Activated CD8-positive, alpha-beta T cell treated with anti-CD3 and anti-CD28 coated beads for 36 hours (primary cell): ENCODE data around the gene DEFB112. TPM values are rescaled to one million over a fixed set of nuclear protein-coding genes. Genes with fewer than 3 reads are reported as not detected.

Experiments used
- ATAC-seq: fragments of 200-7000 bp; cut with Tn5 transposase; one replicate; pipeline ENCODE4 v1.10.0; 2021; ENCODE audit warnings: mild to moderate bottlenecking, moderate library complexity
- CTCF ChIA-PET: fragments of 350-600 bp; sonication (Branson Sonifier 250); formaldehyde crosslinking; loops from one replicate; lab custom pipeline; 2021; ENCODE audit warnings: antibody characterized with exemption; lab: Charles Lee
- POLR2A ChIA-PET: fragments of 350-600 bp; sonication (Branson Sonifier 250); formaldehyde crosslinking; loops from one replicate; lab custom pipeline; 2021; ENCODE audit warnings: antibody characterized with exemption; lab: Charles Lee
- DNase-seq: peaks from one replicate; pipeline ENCODE4 v3.0.0-alpha.2; 2020
- H3K27ac Mint-ChIP-seq: one replicate; pipeline ENCODE4 v1.8.0; 2021; ENCODE audit warnings: mild to moderate bottlenecking, mixed read lengths
- H3K27me3 Mint-ChIP-seq: one replicate; pipeline ENCODE4 v1.8.0; 2021; ENCODE audit warnings: mixed read lengths
- H3K36me3 Mint-ChIP-seq: one replicate; pipeline ENCODE4 v1.8.0; 2021; ENCODE audit warnings: low read depth, mixed read lengths
- H3K4me1 Mint-ChIP-seq: one replicate; pipeline ENCODE4 v1.8.0; 2021; ENCODE audit warnings: low read depth, mixed read lengths
- H3K4me3 Mint-ChIP-seq: one replicate; pipeline ENCODE4 v1.8.0; 2021; ENCODE audit warnings: mild to moderate bottlenecking, moderate library complexity, mixed read lengths
- H3K9me3 Mint-ChIP-seq: one replicate; pipeline ENCODE4 v1.8.0; 2021; ENCODE audit warnings: mixed read lengths
- intact Hi-C: fragments of 100-400 bp; cut with micrococcal nuclease; formaldehyde crosslinking; loops from one replicate; pipeline ENCODE4 v1.10.0; 2022
- total RNA-seq, 2 experiments: library from RNA; stranded (reverse); gene quantifications; one replicate each; pipeline ENCODE4 v1.2.3, GENCODE V29; 2021
- TF ChIP-seq, protein P1 (sequence below): fragments of 200-600 bp; IDR thresholded peaks from one replicate; pipeline ENCODE4 v1.8.0; 2022; ENCODE audit warnings: antibody characterized with exemption, mild to moderate bottlenecking

Gene DEFB112
- total RNA-seq, 2 experiments from 2014 or later, result not detected

DNA sequence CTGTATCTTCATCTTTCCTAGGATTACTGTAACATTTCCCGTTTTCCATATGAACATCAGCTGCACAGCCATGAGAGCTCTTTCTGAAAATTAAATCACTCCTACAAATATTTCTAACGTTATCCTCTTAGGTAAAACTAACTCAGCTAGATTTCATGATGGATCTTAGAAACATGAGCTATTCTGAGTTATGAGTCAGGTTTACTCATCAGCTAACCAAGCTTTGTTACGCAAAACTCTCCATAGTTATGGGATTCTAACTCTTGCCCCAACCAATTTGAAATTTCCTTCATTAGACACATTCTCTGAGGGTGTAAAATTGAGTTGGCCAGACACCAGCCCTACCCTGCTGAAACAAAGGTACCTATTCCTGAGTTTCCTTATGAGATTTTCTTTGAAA lies 41.9 kb downstream of the DEFB112 start:
- ATAC-seq (no peak), DNase-seq (no peak)
- Mint-ChIP-seq H3K4me1 (no peaks in the 10 kb centered on the region), H3K27ac (no peak overlapping the region), H3K4me3 (no peak overlapping the region), H3K36me3 (no peaks in the 10 kb centered on the region), H3K9me3 (peaks cover 4% of the 10 kb centered on the region), H3K27me3 (no peaks in the 10 kb centered on the region)
- intact Hi-C loops, result no loop called here
- ChIA-PET CTCF (no interaction called here), POLR2A (no interaction called here)
- TF ChIP-seq, protein P1, sequence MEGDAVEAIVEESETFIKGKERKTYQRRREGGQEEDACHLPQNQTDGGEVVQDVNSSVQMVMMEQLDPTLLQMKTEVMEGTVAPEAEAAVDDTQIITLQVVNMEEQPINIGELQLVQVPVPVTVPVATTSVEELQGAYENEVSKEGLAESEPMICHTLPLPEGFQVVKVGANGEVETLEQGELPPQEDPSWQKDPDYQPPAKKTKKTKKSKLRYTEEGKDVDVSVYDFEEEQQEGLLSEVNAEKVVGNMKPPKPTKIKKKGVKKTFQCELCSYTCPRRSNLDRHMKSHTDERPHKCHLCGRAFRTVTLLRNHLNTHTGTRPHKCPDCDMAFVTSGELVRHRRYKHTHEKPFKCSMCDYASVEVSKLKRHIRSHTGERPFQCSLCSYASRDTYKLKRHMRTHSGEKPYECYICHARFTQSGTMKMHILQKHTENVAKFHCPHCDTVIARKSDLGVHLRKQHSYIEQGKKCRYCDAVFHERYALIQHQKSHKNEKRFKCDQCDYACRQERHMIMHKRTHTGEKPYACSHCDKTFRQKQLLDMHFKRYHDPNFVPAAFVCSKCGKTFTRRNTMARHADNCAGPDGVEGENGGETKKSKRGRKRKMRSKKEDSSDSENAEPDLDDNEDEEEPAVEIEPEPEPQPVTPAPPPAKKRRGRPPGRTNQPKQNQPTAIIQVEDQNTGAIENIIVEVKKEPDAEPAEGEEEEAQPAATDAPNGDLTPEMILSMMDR, result no peak

DNA sequence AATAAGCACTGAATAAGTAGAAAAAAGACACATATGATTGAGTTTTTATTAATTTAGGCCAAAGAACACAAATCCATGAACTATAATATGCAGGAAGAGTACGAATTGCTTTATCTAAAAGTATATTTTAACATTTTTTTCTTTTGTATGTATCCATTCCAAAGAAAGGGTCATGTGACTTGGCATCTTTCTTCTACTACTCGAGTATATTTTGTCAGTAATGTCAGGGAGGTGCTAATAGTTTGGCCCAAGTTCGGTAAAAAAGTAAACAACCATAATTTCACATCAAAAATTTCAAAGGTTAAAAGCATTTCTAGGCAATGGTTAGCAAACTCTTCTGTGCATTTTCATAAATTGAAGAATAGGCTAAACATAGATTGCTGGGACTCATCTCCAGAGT lies 46.6 kb downstream of the DEFB112 start:
- CTCF ChIA-PET, result no interaction called here

DNA sequence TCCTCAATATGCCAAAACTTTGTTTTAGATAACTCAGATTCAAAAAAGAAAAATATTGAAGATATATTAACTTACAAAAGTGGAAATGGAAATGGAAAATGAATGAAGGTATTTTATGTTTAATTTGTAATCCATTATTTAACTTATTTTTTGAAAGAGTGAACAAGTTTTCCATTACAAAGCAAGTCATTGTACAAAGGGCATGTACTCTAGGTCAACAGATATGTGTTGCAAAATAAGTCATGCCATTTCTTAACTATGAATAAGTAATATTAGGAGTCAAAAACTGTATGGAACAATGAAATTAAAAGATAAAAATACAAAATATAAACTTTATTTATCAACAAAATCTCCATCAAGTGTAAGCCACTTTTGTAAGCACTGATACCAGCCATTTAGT lies 54.5 kb downstream of the DEFB112 start:
- Mint-ChIP-seq H3K27ac (no peak overlapping the region), H3K4me1 (no peaks in the 10 kb centered on the region)
- POLR2A ChIA-PET, result no interaction called here

More for the DNA sequence above, 46.6 kb downstream of the DEFB112 start:
- POLR2A ChIA-PET, result no interaction called here
- Mint-ChIP-seq H3K4me1 (no peaks in the 10 kb centered on the region), H3K27me3 (no peaks in the 10 kb centered on the region), H3K4me3 (no peak overlapping the region), H3K27ac (no peak overlapping the region), H3K36me3 (no peaks in the 10 kb centered on the region), H3K9me3 (no peaks in the 10 kb centered on the region)
- TF ChIP-seq, protein P1, result no peak
- ATAC-seq, result no peak
- DNase-seq, result no peak
- intact Hi-C loops, result no loop called here

More for the DNA sequence above, 54.5 kb downstream of the DEFB112 start:
- intact Hi-C loops, result no loop called here
- CTCF ChIA-PET, result no interaction called here
- no peaks in the 10 kb centered on the region for H3K36me3 Mint-ChIP-seq
- no peaks in the 10 kb centered on the region for H3K9me3 Mint-ChIP-seq
- TF ChIP-seq, protein P1, result no peak
- ATAC-seq, result no peak
- no peak for DNase-seq
- H3K27me3 Mint-ChIP-seq, result no peaks in the 10 kb centered on the region
- no peak overlapping the region for H3K4me3 Mint-ChIP-seq

Other genes with a start within 250 kb of the DEFB112 start
- not detected for gene CRISP1, start 183.4 kb downstream of the DEFB112 start, total RNA-seq
- not detected for gene DEFB114, start 85.8 kb downstream of the DEFB112 start, total RNA-seq
- gene DEFB113, start 80.3 kb downstream of the DEFB112 start, total RNA-seq, result not detected
- gene DEFB110, start 27.9 kb downstream of the DEFB112 start, total RNA-seq, result not detected